ENCODE results near the gene FBXW11.

DNA sequence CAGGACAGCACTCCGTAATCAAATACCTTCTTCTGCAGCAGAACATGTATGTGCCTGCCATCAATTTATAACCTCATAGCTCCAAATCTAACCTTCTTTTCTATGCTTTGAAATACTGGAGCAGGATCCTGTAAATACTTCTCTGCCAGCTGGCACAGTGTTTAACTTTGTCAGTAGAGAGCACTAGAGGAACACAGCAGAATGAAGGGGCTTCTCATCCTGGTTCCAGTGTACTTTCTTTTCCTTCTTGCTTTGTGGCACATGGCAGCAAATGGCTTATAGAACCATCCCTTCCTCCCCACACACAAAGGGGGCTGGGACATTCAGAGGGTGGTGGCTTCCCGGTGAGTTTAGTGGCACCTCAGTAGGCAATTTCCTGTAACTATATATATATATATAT is 3.8 kb upstream of the FBXW11 start:
- TF ChIP-seq, protein P1, sequence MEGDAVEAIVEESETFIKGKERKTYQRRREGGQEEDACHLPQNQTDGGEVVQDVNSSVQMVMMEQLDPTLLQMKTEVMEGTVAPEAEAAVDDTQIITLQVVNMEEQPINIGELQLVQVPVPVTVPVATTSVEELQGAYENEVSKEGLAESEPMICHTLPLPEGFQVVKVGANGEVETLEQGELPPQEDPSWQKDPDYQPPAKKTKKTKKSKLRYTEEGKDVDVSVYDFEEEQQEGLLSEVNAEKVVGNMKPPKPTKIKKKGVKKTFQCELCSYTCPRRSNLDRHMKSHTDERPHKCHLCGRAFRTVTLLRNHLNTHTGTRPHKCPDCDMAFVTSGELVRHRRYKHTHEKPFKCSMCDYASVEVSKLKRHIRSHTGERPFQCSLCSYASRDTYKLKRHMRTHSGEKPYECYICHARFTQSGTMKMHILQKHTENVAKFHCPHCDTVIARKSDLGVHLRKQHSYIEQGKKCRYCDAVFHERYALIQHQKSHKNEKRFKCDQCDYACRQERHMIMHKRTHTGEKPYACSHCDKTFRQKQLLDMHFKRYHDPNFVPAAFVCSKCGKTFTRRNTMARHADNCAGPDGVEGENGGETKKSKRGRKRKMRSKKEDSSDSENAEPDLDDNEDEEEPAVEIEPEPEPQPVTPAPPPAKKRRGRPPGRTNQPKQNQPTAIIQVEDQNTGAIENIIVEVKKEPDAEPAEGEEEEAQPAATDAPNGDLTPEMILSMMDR (conservative IDR thresholded peaks at IDR 0.05), result no peak
- TF ChIP-seq EZH2 (IDR thresholded peaks at IDR 0.05; ENCODE audit: low read depth), result no peak
